CD8-positive, alpha-beta memory T cell (primary cell): ENCODE results near the gene JOSD2. TPM values are rescaled to one million over a fixed set of nuclear protein-coding genes. Genes with fewer than 3 reads are reported as not detected.
"Not testable (repeated sequence)": the region's sequence is repeated elsewhere in the genome, so short reads cannot be mapped to it uniquely, and the experiment has no call there.

ENCODE experiments used
- CTCF ChIA-PET: fragments of 350-600 bp; sonication (Branson Sonifier 250); formaldehyde crosslinking; loops from one replicate; lab custom pipeline; 2021; ENCODE audit warnings: antibody characterized with exemption; lab: Charles Lee
- POLR2A ChIA-PET: fragments of 350-600 bp; sonication (Branson Sonifier 250); formaldehyde crosslinking; loops from one replicate; lab custom pipeline; 2021; ENCODE audit warnings: antibody characterized with exemption; lab: Charles Lee
- DNase-seq, 5 donors: peaks; one replicate each; pipeline versions ENCODE4 v3.0.0 to v3.0.0-alpha.2; 2020 to 2022; ENCODE audit warnings: mixed read lengths in 1 of 5
- H3K27ac ChIP-seq: one replicate; pipeline ENCODE4 v1.7.0; 2013; ENCODE audit warnings: low read depth, mild to moderate bottlenecking, low read length, moderate library complexity
- H3K27me3 ChIP-seq: 2 replicates; pipeline ENCODE4 v1.7.0; 2013; ENCODE audit warnings: low read length, mild to moderate bottlenecking; ENCODE audit not compliant: insufficient read depth, poor library complexity, severe bottlenecking
- H3K36me3 ChIP-seq: 2 replicates; pipeline ENCODE4 v1.7.0; 2013; ENCODE audit warnings: mild to moderate bottlenecking, low read length, moderate library complexity; ENCODE audit not compliant: insufficient read depth
- H3K4me1 ChIP-seq: 2 replicates; pipeline ENCODE4 v1.7.0; 2013; ENCODE audit warnings: mild to moderate bottlenecking, low read length, moderate library complexity; ENCODE audit not compliant: insufficient read depth
- H3K4me3 ChIP-seq: 2 replicates; pipeline ENCODE4 v1.7.0; 2013; ENCODE audit warnings: mild to moderate bottlenecking, low read length
- H3K9me3 ChIP-seq: 2 replicates; pipeline ENCODE4 v1.7.0; 2013; ENCODE audit warnings: mild to moderate bottlenecking, low read length
- H3K27ac Mint-ChIP-seq, 8 donors: one replicate each; pipeline ENCODE4 v1.8.0; 2020 to 2021; ENCODE audit warnings: mixed read lengths in 8 of 8, mild to moderate bottlenecking in 6 of 8, inconsistent platforms in 3 of 8, moderate library complexity in 3 of 8
- H3K27me3 Mint-ChIP-seq, 2 donors: one replicate each; pipeline ENCODE4 v1.8.0; 2020 to 2021; ENCODE audit warnings: mixed read lengths in 2 of 2, mild to moderate bottlenecking in 1 of 2, moderate library complexity in 1 of 2
- H3K36me3 Mint-ChIP-seq, 3 donors: one replicate each; pipeline ENCODE4 v1.8.0; 2020 to 2021; ENCODE audit warnings: mixed read lengths in 3 of 3, inconsistent platforms in 1 of 3, mild to moderate bottlenecking in 1 of 3
- H3K4me1 Mint-ChIP-seq, 3 donors: one replicate each; pipeline ENCODE4 v1.8.0; 2020 to 2021; ENCODE audit warnings: mixed read lengths in 3 of 3, inconsistent platforms in 1 of 3, mild to moderate bottlenecking in 1 of 3
- H3K4me3 Mint-ChIP-seq, 7 donors: one replicate each; pipeline ENCODE4 v1.8.0; 2020 to 2021; ENCODE audit warnings: mixed read lengths in 7 of 7, mild to moderate bottlenecking in 6 of 7, moderate library complexity in 4 of 7, inconsistent platforms in 2 of 7
- H3K9me3 Mint-ChIP-seq, 5 donors: one replicate each; pipeline ENCODE4 v1.8.0; 2020 to 2022; ENCODE audit warnings: mixed read lengths in 5 of 5, mild to moderate bottlenecking in 3 of 5, moderate library complexity in 2 of 5, inconsistent platforms in 1 of 5
- polyA plus RNA-seq: library from polyadenylated mRNA; unstranded; fragments of 300-500 nt; fragmentation: Illumina TruSeq; gene quantifications from one replicate; pipeline ENCODE4 v1.2.3, GENCODE V29; 2021
- total RNA-seq, 2 experiments: library from RNA; stranded (reverse); gene quantifications; one replicate each; pipeline ENCODE4 v1.2.3, GENCODE V29; 2021

Gene JOSD2
- total and polyA plus RNA-seq, 3 experiments from 2014 or later, result 28.4 to 50.9 (median 47.4) TPM

GRCh38 chr19:50537306-50537685 is 26.3 kb upstream of the JOSD2 start:
- POLR2A ChIA-PET, result no interaction called here
- no peaks in the 10 kb centered on the region for H3K27me3 ChIP-seq
- H3K4me3 ChIP-seq, result no peak overlapping the region
- no peaks in the 10 kb centered on the region for H3K4me1 ChIP-seq
- H3K27me3 Mint-ChIP-seq, result peaks cover 10 to 29% of the 10 kb centered on the region in 2 donors
- peaks cover 0 to 4% (median 0%) of the 10 kb centered on the region in 3 donors for H3K4me1 Mint-ChIP-seq
- peaks cover 0 to 7% (median 0%) of the 10 kb centered on the region in 3 donors for H3K36me3 Mint-ChIP-seq
- DNase-seq, result no peak
- peak overlapping the region in 1 of 7 donors; percentile 14 for H3K4me3 Mint-ChIP-seq
- CTCF ChIA-PET, result interaction anchor here (0.7 to 1.1 kb wide), 2 partner anchors 202 to 242 kb away, joined by 3 read pairs; no protein-coding TSS in a partner anchor
- H3K9me3 Mint-ChIP-seq, result peaks cover 5 to 13% (median 7%) of the 10 kb centered on the region in 5 donors
- H3K27ac ChIP-seq, result no peak overlapping the region
- no peaks in the 10 kb centered on the region for H3K36me3 ChIP-seq
- peak overlapping the region in 2 of 8 donors; percentile 39 to 77 for H3K27ac Mint-ChIP-seq
- no peaks in the 10 kb centered on the region for H3K9me3 ChIP-seq

GRCh38 chr19:50536662-50537305 is 25.8 kb upstream of the JOSD2 start:
- Histone ChIP-seq H3K9me3 (no peaks in the 10 kb centered on the region), H3K4me1 (no peaks in the 10 kb centered on the region), H3K4me3 (no peak overlapping the region), H3K27me3 (no peaks in the 10 kb centered on the region), H3K27ac (no peak overlapping the region), H3K36me3 (no peaks in the 10 kb centered on the region)
- Mint-ChIP-seq H3K4me1 (peaks cover 0 to 4% (median 0%) of the 10 kb centered on the region in 3 donors), H3K9me3 (peaks cover 5 to 14% (median 7%) of the 10 kb centered on the region in 5 donors), H3K27ac (no peak overlapping the region), H3K27me3 (peaks cover 14 to 32% of the 10 kb centered on the region in 2 donors), H3K36me3 (peaks cover 0 to 7% (median 0%) of the 10 kb centered on the region in 3 donors), H3K4me3 (no peak overlapping the region)
- ChIA-PET CTCF (no interaction called here), POLR2A (no interaction called here)
- no peak for DNase-seq

DNA sequence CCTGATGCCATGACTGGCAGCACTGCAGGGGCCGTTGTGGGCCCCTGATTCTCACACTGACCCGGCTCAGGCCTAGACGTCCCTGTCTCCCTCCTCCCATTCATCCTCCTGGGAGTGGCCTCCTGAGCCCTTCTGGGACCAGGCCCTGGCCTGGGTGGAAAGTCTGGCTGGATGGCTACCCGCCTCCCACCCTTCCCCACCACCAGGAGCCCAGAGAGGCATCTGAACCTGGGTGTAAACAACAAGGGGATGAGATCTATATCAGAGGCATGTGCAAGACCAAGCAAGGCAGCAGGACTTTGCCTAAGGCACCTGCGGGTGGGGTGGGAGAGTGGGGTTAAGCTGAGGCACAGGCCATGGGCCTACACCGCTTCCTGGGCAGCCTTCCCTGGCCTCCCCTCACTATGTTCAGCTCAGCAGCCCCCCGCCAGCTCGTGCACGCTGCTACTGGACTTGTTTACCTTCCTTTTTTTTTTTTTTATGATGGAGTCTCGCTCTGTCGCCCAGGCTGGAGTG is 24.7 kb upstream of the JOSD2 start:
- no peak for DNase-seq
- Histone ChIP-seq H3K27ac (no peak overlapping the region), H3K4me1 (no peaks in the 10 kb centered on the region), H3K9me3 (no peaks in the 10 kb centered on the region), H3K36me3 (no peaks in the 10 kb centered on the region), H3K27me3 (no peaks in the 10 kb centered on the region), H3K4me3 (no peak overlapping the region)
- H3K4me1 Mint-ChIP-seq, result peaks cover 0 to 4% (median 0%) of the 10 kb centered on the region in 3 donors
- ChIA-PET POLR2A (no interaction called here), CTCF (no interaction called here)
- peaks cover 18 to 38% of the 10 kb centered on the region in 2 donors for H3K27me3 Mint-ChIP-seq
- peaks cover 0 to 7% (median 0%) of the 10 kb centered on the region in 3 donors for H3K36me3 Mint-ChIP-seq
- H3K27ac Mint-ChIP-seq, result no peak overlapping the region
- peaks cover 5 to 14% (median 7%) of the 10 kb centered on the region in 5 donors for H3K9me3 Mint-ChIP-seq
- H3K4me3 Mint-ChIP-seq, result no peak overlapping the region

GRCh38 chr19:50534478-50534877 is 23.5 kb upstream of the JOSD2 start:
- DNase-seq, result no peak
- peaks cover 5 to 14% (median 7%) of the 10 kb centered on the region in 5 donors for H3K9me3 Mint-ChIP-seq
- H3K27me3 ChIP-seq, result no peaks in the 10 kb centered on the region
- POLR2A ChIA-PET, result no interaction called here
- H3K4me3 ChIP-seq, result no peak overlapping the region
- peaks cover 0 to 4% (median 0%) of the 10 kb centered on the region in 3 donors for H3K4me1 Mint-ChIP-seq
- no peak overlapping the region for H3K27ac ChIP-seq
- peaks cover 0 to 7% (median 0%) of the 10 kb centered on the region in 3 donors for H3K36me3 Mint-ChIP-seq
- no peaks in the 10 kb centered on the region for H3K4me1 ChIP-seq
- H3K27ac Mint-ChIP-seq, result no peak overlapping the region
- H3K36me3 ChIP-seq, result no peaks in the 10 kb centered on the region
- H3K4me3 Mint-ChIP-seq, result no peak overlapping the region
- peaks cover 14 to 39% of the 10 kb centered on the region in 2 donors for H3K27me3 Mint-ChIP-seq
- H3K9me3 ChIP-seq, result no peaks in the 10 kb centered on the region
- CTCF ChIA-PET, result no interaction called here

GRCh38 chr19:50532952-50533351 is 22.0 kb upstream of the JOSD2 start:
- DNase-seq, result no peak
- POLR2A ChIA-PET, result no interaction called here

GRCh38 chr19:50531171-50531612 is 20.2 kb upstream of the JOSD2 start:
- DNase-seq, result no peak
- H3K27ac Mint-ChIP-seq, result no peak overlapping the region
- peaks cover 5 to 14% (median 7%) of the 10 kb centered on the region in 5 donors for H3K9me3 Mint-ChIP-seq
- no peak overlapping the region for H3K4me3 ChIP-seq
- H3K4me1 ChIP-seq, result no peaks in the 10 kb centered on the region
- peaks cover 14 to 31% of the 10 kb centered on the region in 2 donors for H3K27me3 Mint-ChIP-seq
- H3K4me3 Mint-ChIP-seq, result no peak overlapping the region
- no peaks in the 10 kb centered on the region for H3K9me3 ChIP-seq
- H3K27ac ChIP-seq, result no peak overlapping the region
- no peaks in the 10 kb centered on the region for H3K4me1 Mint-ChIP-seq
- peaks cover 0 to 7% (median 0%) of the 10 kb centered on the region in 3 donors for H3K36me3 Mint-ChIP-seq
- no peaks in the 10 kb centered on the region for H3K36me3 ChIP-seq
- H3K27me3 ChIP-seq, result no peaks in the 10 kb centered on the region
- POLR2A ChIA-PET, result no interaction called here
- CTCF ChIA-PET, result no interaction called here

More at GRCh38 chr19:50532952-50533351, 22.0 kb upstream of the JOSD2 start:
- Mint-ChIP-seq H3K4me1 (peaks cover 0 to 4% (median 0%) of the 10 kb centered on the region in 3 donors), H3K4me3 (no peak overlapping the region), H3K27me3 (peaks cover 13 to 39% of the 10 kb centered on the region in 2 donors), H3K36me3 (peaks cover 0 to 7% (median 0%) of the 10 kb centered on the region in 3 donors), H3K27ac (no peak overlapping the region), H3K9me3 (peaks cover 5 to 14% (median 7%) of the 10 kb centered on the region in 5 donors)
- H3K27me3 ChIP-seq, result no peaks in the 10 kb centered on the region
- H3K9me3 ChIP-seq, result no peaks in the 10 kb centered on the region
- no peak overlapping the region for H3K4me3 ChIP-seq
- H3K27ac ChIP-seq, result no peak overlapping the region
- H3K36me3 ChIP-seq, result no peaks in the 10 kb centered on the region
- no peaks in the 10 kb centered on the region for H3K4me1 ChIP-seq
- CTCF ChIA-PET, result no interaction called here

GRCh38 chr19:50528052-50528451 is 17.1 kb upstream of the JOSD2 start:
- H3K4me3 Mint-ChIP-seq, POLR2A ChIA-PET: not testable (repeated sequence)
- peaks cover 17 to 25% of the 10 kb centered on the region in 2 donors for H3K27me3 Mint-ChIP-seq

GRCh38 chr19:50522881-50523280 is 11.9 kb upstream of the JOSD2 start:
- H3K4me1 ChIP-seq, result no peaks in the 10 kb centered on the region
- Mint-ChIP-seq H3K36me3 (no peaks in the 10 kb centered on the region), H3K4me3 (no peak overlapping the region), H3K27me3 (peaks cover 4 to 7% of the 10 kb centered on the region in 2 donors), H3K4me1 (no peaks in the 10 kb centered on the region), H3K9me3 (no peaks in the 10 kb centered on the region), H3K27ac (no peak overlapping the region)
- ChIA-PET POLR2A (no interaction called here), CTCF (no interaction called here)
- no peak for DNase-seq
- H3K27me3 ChIP-seq, result no peaks in the 10 kb centered on the region
- no peaks in the 10 kb centered on the region for H3K9me3 ChIP-seq
- H3K36me3 ChIP-seq, result no peaks in the 10 kb centered on the region
- H3K4me3 ChIP-seq, result no peak overlapping the region
- H3K27ac ChIP-seq, result no peak overlapping the region

More at GRCh38 chr19:50528052-50528451, 17.1 kb upstream of the JOSD2 start:
- H3K4me3 ChIP-seq, H3K9me3 Mint-ChIP-seq, CTCF ChIA-PET, H3K9me3 ChIP-seq, H3K27me3 ChIP-seq, H3K4me1 ChIP-seq, H3K27ac Mint-ChIP-seq, H3K27ac ChIP-seq, H3K36me3 ChIP-seq, DNase-seq, H3K36me3 Mint-ChIP-seq, H3K4me1 Mint-ChIP-seq: not testable (repeated sequence)
